Body of pancreas (tissue), 4 donors: ENCODE results near the gene GAD2.

ENCODE experiments used
- POLR2A ChIP-seq, 3 donors: fragments of 450-650 bp; IDR thresholded peaks; one replicate each; pipeline ENCODE4 v1.6.1; 2016; ENCODE audit warnings: antibody characterized with exemption in 3 of 3, mild to moderate bottlenecking in 2 of 3
- TF ChIP-seq, protein P1 (sequence below), 7 experiments: fragments of 450-650 bp in 4 of 7; fragments of 200-600 bp in 3 of 7; sonication (generic) in 3 of 7; IDR thresholded peaks; one replicate each; pipeline ENCODE4 v1.5.1; 2016 to 2019; ENCODE audit warnings: antibody characterized with exemption in 7 of 7

DNA sequence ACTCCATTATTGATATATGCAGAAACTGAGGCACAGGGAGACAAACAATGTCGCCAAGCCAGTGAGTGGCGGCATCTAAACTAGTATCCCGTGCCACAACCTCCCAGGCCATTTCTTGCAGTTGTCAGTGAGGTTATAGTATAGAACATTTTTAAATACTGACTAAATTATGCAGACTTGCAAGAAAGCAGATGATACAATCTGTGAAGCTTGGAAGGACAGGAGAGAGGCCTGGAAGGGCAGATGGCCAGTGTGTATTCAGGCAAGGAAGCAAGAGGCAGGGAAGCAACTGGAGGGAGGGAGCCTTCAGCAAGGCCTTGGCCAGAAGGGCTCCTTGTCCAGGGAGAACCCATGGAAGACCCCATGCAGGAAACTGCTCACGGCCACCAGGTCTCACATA, 111.2 kb downstream of the GAD2 start:
- TF ChIP-seq, protein P1, sequence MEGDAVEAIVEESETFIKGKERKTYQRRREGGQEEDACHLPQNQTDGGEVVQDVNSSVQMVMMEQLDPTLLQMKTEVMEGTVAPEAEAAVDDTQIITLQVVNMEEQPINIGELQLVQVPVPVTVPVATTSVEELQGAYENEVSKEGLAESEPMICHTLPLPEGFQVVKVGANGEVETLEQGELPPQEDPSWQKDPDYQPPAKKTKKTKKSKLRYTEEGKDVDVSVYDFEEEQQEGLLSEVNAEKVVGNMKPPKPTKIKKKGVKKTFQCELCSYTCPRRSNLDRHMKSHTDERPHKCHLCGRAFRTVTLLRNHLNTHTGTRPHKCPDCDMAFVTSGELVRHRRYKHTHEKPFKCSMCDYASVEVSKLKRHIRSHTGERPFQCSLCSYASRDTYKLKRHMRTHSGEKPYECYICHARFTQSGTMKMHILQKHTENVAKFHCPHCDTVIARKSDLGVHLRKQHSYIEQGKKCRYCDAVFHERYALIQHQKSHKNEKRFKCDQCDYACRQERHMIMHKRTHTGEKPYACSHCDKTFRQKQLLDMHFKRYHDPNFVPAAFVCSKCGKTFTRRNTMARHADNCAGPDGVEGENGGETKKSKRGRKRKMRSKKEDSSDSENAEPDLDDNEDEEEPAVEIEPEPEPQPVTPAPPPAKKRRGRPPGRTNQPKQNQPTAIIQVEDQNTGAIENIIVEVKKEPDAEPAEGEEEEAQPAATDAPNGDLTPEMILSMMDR (IDR thresholded peaks at IDR 0.05), result no peak
- TF ChIP-seq POLR2A (IDR thresholded peaks at IDR 0.05), result no peak
